Central memory CD8-positive, alpha-beta T cell (primary cell): ENCODE data around the gene ZNF441.
"Not testable (repeated sequence)": the region's sequence is repeated elsewhere in the genome, so short reads cannot be mapped to it uniquely, and the experiment has no call there.

ENCODE experiments used
- ATAC-seq: fragments of 150-1000 bp; cut with Tn5 transposase; replicated peaks from 2 replicates; pipeline ENCODE4 v1.10.0; 2022; ENCODE audit warnings: mild to moderate bottlenecking, moderate FRiP score, moderate number of reproducible peaks; ENCODE audit not compliant: poor library complexity, severe bottlenecking; ENCODE audit errors: extremely low read depth
- DNase-seq, 2 donors: peaks; one replicate each; pipeline ENCODE4 v3.0.0; 2021; ENCODE audit warnings: low spot score in 2 of 2
- H3K27ac Mint-ChIP-seq: one replicate; pipeline ENCODE4 v1.8.0; 2022; ENCODE audit warnings: low read depth, mild to moderate bottlenecking, moderate library complexity, mixed read lengths
- H3K27me3 Mint-ChIP-seq: one replicate; pipeline ENCODE4 v1.8.0; 2022; ENCODE audit warnings: mixed read lengths
- H3K36me3 Mint-ChIP-seq: one replicate; pipeline ENCODE4 v1.8.0; 2022; ENCODE audit warnings: mild to moderate bottlenecking, moderate library complexity, mixed read lengths; ENCODE audit not compliant: insufficient read depth
- H3K4me1 Mint-ChIP-seq: one replicate; pipeline ENCODE4 v1.8.0; 2022; ENCODE audit warnings: mixed read lengths
- H3K4me3 Mint-ChIP-seq: one replicate; pipeline ENCODE4 v1.8.0; 2022; ENCODE audit warnings: mild to moderate bottlenecking, moderate library complexity, mixed read lengths
- H3K9me3 Mint-ChIP-seq: one replicate; pipeline ENCODE4 v1.8.0; 2022; ENCODE audit warnings: mixed read lengths

Gene ZNF441

DNA sequence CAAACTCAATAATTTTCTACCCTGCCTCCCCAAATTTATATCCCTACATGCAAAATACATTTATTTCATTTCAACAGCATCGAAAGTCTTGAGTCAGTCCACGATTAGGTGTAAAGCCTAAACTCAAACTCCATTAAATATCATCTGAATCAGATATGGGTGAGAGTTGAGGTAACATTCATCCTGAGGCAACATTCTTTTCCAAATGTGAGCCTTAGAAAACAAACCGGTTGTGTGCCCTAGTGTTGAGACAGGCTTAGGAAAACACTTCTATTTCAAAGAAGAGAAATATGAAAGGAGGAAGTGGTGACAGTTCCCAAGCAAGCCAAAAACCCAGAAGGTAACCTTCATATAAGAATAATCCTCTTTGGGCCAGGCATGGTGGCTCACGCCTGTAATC, 12.1 kb upstream of the ZNF441 start:
- no peaks in the 10 kb centered on the region for H3K4me1 Mint-ChIP-seq
- H3K27ac Mint-ChIP-seq: no peak overlapping the region
- H3K4me3 Mint-ChIP-seq: no peak overlapping the region
- ATAC-seq (no peak), DNase-seq (no peak)
- peaks cover 40% of the 10 kb centered on the region for H3K27me3 Mint-ChIP-seq
- peaks cover 28% of the 10 kb centered on the region for H3K9me3 Mint-ChIP-seq
- peaks cover 2% of the 10 kb centered on the region for H3K36me3 Mint-ChIP-seq

GRCh38 chr19:11756965-11757364, 9.8 kb upstream of the ZNF441 start:
- no peak overlapping the region for H3K27ac Mint-ChIP-seq
- H3K4me3 Mint-ChIP-seq: no peak overlapping the region
- H3K36me3 Mint-ChIP-seq: peaks cover 1% of the 10 kb centered on the region
- H3K27me3 Mint-ChIP-seq: peaks cover 45% of the 10 kb centered on the region
- DNase-seq (no peak), ATAC-seq (no peak)
- peaks cover 27% of the 10 kb centered on the region for H3K9me3 Mint-ChIP-seq
- H3K4me1 Mint-ChIP-seq: no peaks in the 10 kb centered on the region

- Mint-ChIP-seq H3K27me3 (peaks cover 17% of the 10 kb centered on the region), H3K9me3 (peaks cover 18% of the 10 kb centered on the region), H3K4me3 (no peak overlapping the region), H3K36me3 (peaks cover 1% of the 10 kb centered on the region), H3K27ac (no peak overlapping the region), H3K4me1 (no peaks in the 10 kb centered on the region)
- ATAC-seq: no peak
- DNase-seq: no peak
These were observed 7.0 kb upstream of the ZNF441 start for GRCh38 chr19:11759805-11760204.

DNA sequence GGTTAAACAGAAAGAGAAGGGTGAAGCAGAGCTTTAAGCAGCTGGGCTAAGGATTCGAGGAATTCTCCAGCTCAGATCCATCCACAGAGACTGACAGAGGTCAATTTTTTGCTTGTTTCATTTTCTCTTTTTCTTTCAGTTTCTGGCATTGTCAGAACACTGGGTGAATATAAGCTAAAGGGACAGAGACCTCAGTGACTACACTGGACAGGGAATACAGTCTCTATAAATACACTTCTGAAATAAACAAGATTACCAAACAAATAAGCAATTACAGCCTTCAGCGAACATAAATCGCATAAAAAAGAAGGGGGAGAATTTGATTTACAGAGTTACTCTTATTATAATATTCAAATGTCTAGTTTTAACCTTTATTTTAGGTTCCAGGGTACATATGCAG, 3.7 kb upstream of the ZNF441 start:
- DNase-seq (no peak), ATAC-seq (no peak)
- Mint-ChIP-seq H3K4me1 (peaks cover 14% of the 10 kb centered on the region), H3K9me3 (peaks cover 6% of the 10 kb centered on the region), H3K36me3 (peaks cover 4% of the 10 kb centered on the region), H3K27me3 (peaks cover 17% of the 10 kb centered on the region), H3K27ac (no peak overlapping the region), H3K4me3 (no peak overlapping the region)

DNA sequence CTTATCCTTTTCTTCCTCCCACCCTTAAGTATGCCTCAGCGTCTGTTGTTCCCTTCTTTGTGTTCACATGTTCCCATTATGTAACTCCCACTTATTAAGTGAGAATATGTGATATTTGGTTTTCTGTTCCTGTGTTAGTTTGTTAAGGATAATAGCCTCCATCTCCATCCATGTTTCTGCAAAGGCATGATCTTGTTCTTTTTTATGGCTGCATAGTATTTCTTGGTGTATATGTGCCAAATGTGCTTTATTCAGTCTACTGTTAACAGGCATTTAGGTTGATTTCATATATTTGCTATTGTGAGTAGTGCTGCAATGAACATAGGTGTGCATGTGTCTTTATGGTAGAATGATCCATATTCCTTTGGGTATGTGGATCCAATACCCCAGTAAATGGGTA, 3.2 kb upstream of the ZNF441 start:
- Mint-ChIP-seq H3K4me3 (no peak overlapping the region), H3K27ac (no peak overlapping the region), H3K4me1 (peaks cover 19% of the 10 kb centered on the region), H3K36me3 (peaks cover 4% of the 10 kb centered on the region), H3K9me3 (peaks cover 6% of the 10 kb centered on the region), H3K27me3 (peaks cover 17% of the 10 kb centered on the region)
- ATAC-seq (no peak), DNase-seq (no peak)

DNA sequence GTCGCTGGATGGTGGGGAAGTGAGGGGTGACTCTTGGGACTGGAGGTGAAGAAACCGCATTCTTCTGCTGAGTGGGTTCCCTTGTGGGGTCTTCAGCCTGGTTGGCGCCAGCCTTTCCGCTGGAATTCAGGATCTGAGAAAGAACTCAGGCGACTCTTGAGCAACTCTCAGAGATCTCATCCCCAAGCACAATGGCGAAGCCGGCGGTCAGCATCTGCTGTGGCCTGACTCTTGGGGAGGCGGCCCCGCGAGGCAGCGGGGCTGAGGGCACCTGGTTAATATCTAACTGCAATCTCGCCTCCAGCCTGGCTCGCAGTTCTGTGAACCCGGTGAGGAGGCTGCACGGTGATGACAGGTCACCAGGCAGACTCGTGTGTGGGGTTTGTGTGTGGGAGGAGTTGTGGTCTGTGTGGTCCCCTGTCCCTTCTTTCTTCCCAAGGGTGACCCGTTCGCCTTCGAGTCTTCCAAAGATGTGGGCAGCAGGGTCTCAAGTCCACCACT, 883 bp downstream of the ZNF441 start:
- H3K9me3 Mint-ChIP-seq: peaks cover 19% of the 10 kb centered on the region
- ATAC-seq (peak; percentile 15), DNase-seq (peak in 1 of 2 donors; percentile 9)
- H3K4me1 Mint-ChIP-seq: peaks cover 36% of the 10 kb centered on the region
- peak overlapping the region; percentile 96 for H3K27ac Mint-ChIP-seq
- H3K27me3 Mint-ChIP-seq: no peaks in the 10 kb centered on the region
- H3K4me3 Mint-ChIP-seq: peak overlapping the region; percentile 94
- peaks cover 2% of the 10 kb centered on the region for H3K36me3 Mint-ChIP-seq

DNA sequence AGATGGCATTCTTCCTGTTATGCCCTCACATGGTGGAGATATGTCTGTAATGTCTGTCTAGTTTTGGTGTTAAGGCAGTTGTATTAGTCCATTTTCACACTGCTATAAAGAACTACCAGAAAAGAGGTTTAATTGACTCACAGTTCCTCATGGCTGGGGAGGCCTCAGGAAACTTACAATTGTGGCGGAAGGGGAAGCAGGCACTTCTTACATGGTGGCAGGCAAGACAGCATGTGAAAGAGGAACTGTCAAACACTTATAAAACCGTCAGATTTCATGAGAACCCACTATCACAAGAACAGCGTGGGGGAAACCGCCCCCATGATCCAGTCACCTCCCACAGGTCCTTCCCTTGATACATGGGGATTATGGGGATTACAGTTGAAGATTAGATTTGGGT, 3.2 kb downstream of the ZNF441 start:
- Mint-ChIP-seq H3K36me3 (peaks cover 2% of the 10 kb centered on the region), H3K4me3 (no peak overlapping the region), H3K27ac (no peak overlapping the region), H3K4me1 (peaks cover 36% of the 10 kb centered on the region), H3K27me3 (no peaks in the 10 kb centered on the region), H3K9me3 (peaks cover 25% of the 10 kb centered on the region)
- DNase-seq: no peak
- no peak for ATAC-seq

- H3K4me3 Mint-ChIP-seq, DNase-seq, H3K36me3 Mint-ChIP-seq, ATAC-seq, H3K27me3 Mint-ChIP-seq, H3K27ac Mint-ChIP-seq: not testable (repeated sequence)
- H3K4me1 Mint-ChIP-seq: peaks cover 34% of the 10 kb centered on the region
- peaks cover 25% of the 10 kb centered on the region for H3K9me3 Mint-ChIP-seq
These were observed 4.7 kb downstream of the ZNF441 start for GRCh38 chr19:11771520-11771919.

- H3K27ac Mint-ChIP-seq, DNase-seq, H3K27me3 Mint-ChIP-seq, H3K4me3 Mint-ChIP-seq, H3K4me1 Mint-ChIP-seq, ATAC-seq: not testable (repeated sequence)
- H3K9me3 Mint-ChIP-seq: peaks cover 40% of the 10 kb centered on the region
- peaks cover 30% of the 10 kb centered on the region for H3K36me3 Mint-ChIP-seq
These were observed 9.9 kb downstream of the ZNF441 start for GRCh38 chr19:11776669-11777068.

DNA sequence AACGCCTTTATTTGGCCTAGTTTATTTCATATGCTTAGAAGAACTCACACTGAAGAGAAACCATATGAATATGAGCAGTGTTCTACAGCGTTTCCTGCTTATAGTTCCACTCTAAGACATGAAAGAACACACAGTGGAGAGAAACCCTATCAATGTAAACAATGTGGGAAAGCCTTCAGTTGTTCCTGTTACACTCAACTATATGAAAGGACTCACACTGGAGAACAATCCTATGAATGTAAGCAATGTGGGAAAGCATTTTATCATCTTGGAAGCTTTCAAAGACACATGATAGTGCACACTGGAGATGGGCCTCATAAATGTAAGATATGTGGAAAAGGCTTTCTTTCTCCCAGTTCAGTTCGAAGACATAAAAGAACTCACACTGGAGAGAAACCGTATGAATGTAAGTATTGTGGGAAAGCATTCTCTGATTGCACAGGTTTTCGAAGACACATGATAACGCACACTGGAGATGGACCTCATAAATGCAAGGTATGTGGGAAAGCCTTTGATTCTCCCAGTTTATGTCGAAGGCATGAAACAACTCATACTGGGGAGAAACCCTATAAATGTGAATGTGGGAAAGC, 13.7 kb downstream of the ZNF441 start:
- peaks cover 25% of the 10 kb centered on the region for H3K9me3 Mint-ChIP-seq

DNA sequence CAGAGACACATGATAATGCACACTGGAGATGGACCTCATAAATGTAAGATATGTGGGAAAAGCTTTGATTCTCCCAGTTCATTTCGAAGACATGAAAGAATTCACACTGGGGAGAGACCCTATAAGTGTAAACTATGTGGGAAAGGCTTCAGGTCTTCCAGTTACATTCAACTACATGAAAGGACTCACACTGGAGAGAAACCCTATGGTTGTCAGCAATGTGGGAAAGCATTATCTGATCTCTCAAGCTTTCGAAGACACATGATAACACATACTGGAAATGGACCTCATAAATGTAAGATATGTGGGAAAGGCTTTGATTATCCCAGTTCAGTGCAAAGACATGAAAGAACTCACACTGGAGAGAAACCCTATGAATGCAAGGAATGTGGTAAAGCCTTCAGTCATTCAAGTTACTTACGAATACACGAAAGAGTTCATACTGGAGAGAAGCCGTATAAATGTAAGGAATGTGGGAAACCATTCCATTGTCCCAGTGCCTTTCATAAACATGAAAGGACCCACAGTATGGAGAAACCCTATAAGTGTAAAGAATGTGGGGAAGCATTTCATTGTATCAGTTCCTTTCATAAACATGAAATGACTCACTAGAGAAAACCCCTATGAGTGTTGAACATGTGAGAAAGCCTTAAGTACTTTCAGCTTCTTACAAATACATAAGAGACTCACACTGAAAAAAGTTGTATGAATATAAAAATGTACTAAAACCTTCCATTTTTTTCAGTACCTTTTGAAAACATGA, 14.7 kb downstream of the ZNF441 start:
- DNase-seq (no peak), ATAC-seq (no peak)
- Mint-ChIP-seq H3K27me3 (no peaks in the 10 kb centered on the region), H3K27ac (no peak overlapping the region), H3K9me3 (peaks cover 25% of the 10 kb centered on the region), H3K36me3 (peaks cover 30% of the 10 kb centered on the region), H3K4me1 (no peaks in the 10 kb centered on the region), H3K4me3 (no peak overlapping the region)

More for the DNA sequence above, 13.7 kb downstream of the ZNF441 start:
- no peak for ATAC-seq
- Mint-ChIP-seq H3K4me1 (no peaks in the 10 kb centered on the region), H3K4me3 (no peak overlapping the region), H3K27me3 (no peaks in the 10 kb centered on the region), H3K27ac (no peak overlapping the region), H3K36me3 (peaks cover 30% of the 10 kb centered on the region)
- no peak for DNase-seq

GRCh38 chr19:11783767-11784166, 17.0 kb downstream of the ZNF441 start:
- DNase-seq: no peak
- Mint-ChIP-seq H3K4me3 (no peak overlapping the region), H3K27me3 (no peaks in the 10 kb centered on the region), H3K4me1 (no peaks in the 10 kb centered on the region), H3K36me3 (peaks cover 21% of the 10 kb centered on the region), H3K9me3 (peaks cover 25% of the 10 kb centered on the region), H3K27ac (no peak overlapping the region)
- no peak for ATAC-seq

GRCh38 chr19:11784356-11784755, 17.6 kb downstream of the ZNF441 start:
- H3K4me1 Mint-ChIP-seq: no peaks in the 10 kb centered on the region
- peaks cover 25% of the 10 kb centered on the region for H3K9me3 Mint-ChIP-seq
- H3K36me3 Mint-ChIP-seq: peaks cover 17% of the 10 kb centered on the region
- no peak for ATAC-seq
- DNase-seq: no peak
- H3K27me3 Mint-ChIP-seq: no peaks in the 10 kb centered on the region
- no peak overlapping the region for H3K27ac Mint-ChIP-seq
- H3K4me3 Mint-ChIP-seq: no peak overlapping the region
